HS-5 (cell line): ENCODE data around the gene TP53I11.

Experiments used
- DNase-seq: peaks from one replicate; pipeline ENCODE4 v3.0.0-alpha.2; 2012; ENCODE audit warnings: low read depth

Gene TP53I11

GRCh38 chr11:44978274-44978960 lies 27.7 kb upstream of the TP53I11 start:
- no peak for DNase-seq

- DNase-seq = no peak
Observed at GRCh38 chr11:44977493-44977984, 26.9 kb upstream of the TP53I11 start.

GRCh38 chr11:44976576-44976975 lies 25.9 kb upstream of the TP53I11 start:
- DNase-seq = no peak

- DNase-seq = no peak
Observed at GRCh38 chr11:44974402-44975000, 23.8 kb upstream of the TP53I11 start.

- no peak for DNase-seq
Observed at GRCh38 chr11:44973632-44974401, 23.1 kb upstream of the TP53I11 start.

GRCh38 chr11:44972746-44973435 lies 22.2 kb upstream of the TP53I11 start:
- DNase-seq = no peak

- DNase-seq = no peak
Observed at GRCh38 chr11:44971185-44971584, 20.5 kb upstream of the TP53I11 start.

- no peak for DNase-seq
Observed at GRCh38 chr11:44970293-44970692, 19.6 kb upstream of the TP53I11 start.

- no peak for DNase-seq
Observed at GRCh38 chr11:44969651-44970252, 19.1 kb upstream of the TP53I11 start.

GRCh38 chr11:44968510-44968909 lies 17.8 kb upstream of the TP53I11 start:
- no peak for DNase-seq

GRCh38 chr11:44967930-44968496 lies 17.3 kb upstream of the TP53I11 start:
- DNase-seq = no peak

GRCh38 chr11:44966694-44967093 lies 16.0 kb upstream of the TP53I11 start:
- DNase-seq = no peak

- no peak for DNase-seq
Observed at GRCh38 chr11:44964526-44965209, 14.0 kb upstream of the TP53I11 start.

- no peak for DNase-seq
Observed at GRCh38 chr11:44963948-44964347, 13.3 kb upstream of the TP53I11 start.

- DNase-seq = no peak
Observed at GRCh38 chr11:44963136-44963535, 12.5 kb upstream of the TP53I11 start.

- no peak for DNase-seq
Observed at GRCh38 chr11:44962464-44962863, 11.8 kb upstream of the TP53I11 start.

GRCh38 chr11:44960200-44960845 lies 9.6 kb upstream of the TP53I11 start:
- no peak for DNase-seq

GRCh38 chr11:44959064-44959463 lies 8.4 kb upstream of the TP53I11 start:
- no peak for DNase-seq

- no peak for DNase-seq
Observed at GRCh38 chr11:44957776-44958564, 7.3 kb upstream of the TP53I11 start.

- DNase-seq = no peak
Observed at GRCh38 chr11:44957040-44957515, 6.4 kb upstream of the TP53I11 start.
